ENCODE measurements around the gene CRACDL.

The CRACDL gene

GRCh38 chr2:98750593-98751282 lies 185.3 kb downstream of the CRACDL start:
- DNase-seq (ENCODE audit: low read depth): no peak
- H3K4me3 ChIP-seq (ENCODE audit: low read length): no peak overlapping the region
- TF ChIP-seq CTCF (conservative IDR thresholded peaks at IDR 0.05; ENCODE audit: low read depth, low read length): no peak

GRCh38 chr2:98749066-98749450 lies 187.0 kb downstream of the CRACDL start:
- no peak for TF ChIP-seq CTCF (conservative IDR thresholded peaks at IDR 0.05; ENCODE audit: low read depth, low read length)
- no peak overlapping the region for H3K4me3 ChIP-seq (ENCODE audit: low read length)
- no peak for DNase-seq (ENCODE audit: low read depth)

- no peak overlapping the region for H3K4me3 ChIP-seq (ENCODE audit: low read length)
Measured at GRCh38 chr2:98748292-98749065, 187.5 kb downstream of the CRACDL start.

GRCh38 chr2:98747888-98748287 lies 188.1 kb downstream of the CRACDL start:
- no peak for TF ChIP-seq CTCF (conservative IDR thresholded peaks at IDR 0.05; ENCODE audit: low read depth, low read length)
- no peak for DNase-seq (ENCODE audit: low read depth)
- H3K4me3 ChIP-seq (ENCODE audit: low read length): no peak overlapping the region

More at GRCh38 chr2:98748292-98749065, 187.5 kb downstream of the CRACDL start:
- DNase-seq (ENCODE audit: low read depth): no peak
- no peak for TF ChIP-seq CTCF (conservative IDR thresholded peaks at IDR 0.05; ENCODE audit: low read depth, low read length)

- no peak overlapping the region for H3K4me3 ChIP-seq (ENCODE audit: low read length)
- no peak for DNase-seq (ENCODE audit: low read depth)
- TF ChIP-seq CTCF (conservative IDR thresholded peaks at IDR 0.05; ENCODE audit: low read depth, low read length): no peak
Measured at GRCh38 chr2:98746426-98746825, 189.6 kb downstream of the CRACDL start.

GRCh38 chr2:98744595-98744994 lies 191.4 kb downstream of the CRACDL start:
- no peak overlapping the region for H3K4me3 ChIP-seq (ENCODE audit: low read length)
- no peak for TF ChIP-seq CTCF (conservative IDR thresholded peaks at IDR 0.05; ENCODE audit: low read depth, low read length)
- DNase-seq (ENCODE audit: low read depth): no peak
